Measurements from ENCODE around the gene SMYD4.
"Not testable (repeated sequence)": the region's sequence is repeated elsewhere in the genome, so short reads cannot be mapped to it uniquely, and the experiment has no call there.

SMYD4 gene

GRCh38 chr17:1782171-1782567, 47.5 kb downstream of the SMYD4 start:
- no peak for DNase-seq (ENCODE audit: low spot score)
- no peak for TF ChIP-seq CTCF (IDR thresholded peaks at IDR 0.05; ENCODE audit: extremely low read depth, missing control alignments)

- DNase-seq (ENCODE audit: low spot score) = no peak
- no peak for TF ChIP-seq CTCF (IDR thresholded peaks at IDR 0.05; ENCODE audit: extremely low read depth, missing control alignments)
Measured at GRCh38 chr17:1779571-1780131, 50.1 kb downstream of the SMYD4 start.

- no peak for TF ChIP-seq CTCF (IDR thresholded peaks at IDR 0.05; ENCODE audit: extremely low read depth, missing control alignments)
- DNase-seq (ENCODE audit: low spot score) = no peak
Measured at GRCh38 chr17:1776857-1777256, 52.8 kb downstream of the SMYD4 start.

GRCh38 chr17:1776328-1776727, 53.4 kb downstream of the SMYD4 start:
- TF ChIP-seq CTCF (IDR thresholded peaks at IDR 0.05; ENCODE audit: extremely low read depth, missing control alignments) = no peak
- DNase-seq (ENCODE audit: low spot score) = no peak

- no peak for TF ChIP-seq CTCF (IDR thresholded peaks at IDR 0.05; ENCODE audit: extremely low read depth, missing control alignments)
- no peak for DNase-seq (ENCODE audit: low spot score)
Measured at GRCh38 chr17:1774390-1775176, 55.1 kb downstream of the SMYD4 start.

- TF ChIP-seq CTCF (IDR thresholded peaks at IDR 0.05; ENCODE audit: extremely low read depth, missing control alignments) = no peak
- no peak for DNase-seq (ENCODE audit: low spot score)
Measured at GRCh38 chr17:1773696-1774181, 56.0 kb downstream of the SMYD4 start.

GRCh38 chr17:1773000-1773695, 56.6 kb downstream of the SMYD4 start:
- not testable (repeated sequence) for DNase-seq (ENCODE audit: low spot score)

Data from GM20000 (cell line).